HG03135 (cell line): Measurements from ENCODE around the gene DOCK2.
"Not testable (repeated sequence)": the region's sequence is repeated elsewhere in the genome, so short reads cannot be mapped to it uniquely, and the experiment has no call there.

ENCODE experiments used
- ATAC-seq: cut with Tn5 transposase; IDR thresholded peaks from one replicate; pipeline ENCODE4 v1.9.1; 2021; ENCODE audit warnings: mild to moderate bottlenecking, moderate library complexity; ENCODE audit not compliant: unreplicated experiment

Gene DOCK2

DNA sequence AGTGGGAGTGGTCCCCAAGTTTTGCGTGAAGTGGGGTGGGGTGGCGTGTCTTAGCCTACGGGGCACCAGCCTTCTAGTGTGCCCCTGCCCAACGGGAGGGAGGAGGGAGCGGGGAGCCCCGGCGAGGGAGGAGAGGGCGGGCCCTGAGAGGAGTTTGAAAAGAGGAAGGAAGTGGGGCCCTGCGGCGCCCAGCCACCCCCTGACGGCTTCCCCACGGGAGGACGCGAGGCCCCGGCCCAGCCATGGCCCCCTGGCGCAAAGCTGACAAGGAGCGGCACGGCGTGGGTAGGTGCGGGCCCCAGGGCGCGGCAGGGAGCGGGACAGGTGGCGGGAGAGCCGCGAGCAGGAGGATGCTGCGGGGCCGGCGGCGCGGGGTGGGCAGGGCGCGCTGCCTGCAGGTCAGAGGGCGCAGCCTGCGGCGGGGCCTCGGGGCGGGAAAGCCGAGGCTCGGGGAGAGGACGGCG, at the start of gene DOCK2:
Gene DOCK2 (plus strand): TSS at position 191 of the 464 bp plus-strand sequence. CDS start 52 bp downstream, at position 243.
- peak; percentile 89 for ATAC-seq

DNA sequence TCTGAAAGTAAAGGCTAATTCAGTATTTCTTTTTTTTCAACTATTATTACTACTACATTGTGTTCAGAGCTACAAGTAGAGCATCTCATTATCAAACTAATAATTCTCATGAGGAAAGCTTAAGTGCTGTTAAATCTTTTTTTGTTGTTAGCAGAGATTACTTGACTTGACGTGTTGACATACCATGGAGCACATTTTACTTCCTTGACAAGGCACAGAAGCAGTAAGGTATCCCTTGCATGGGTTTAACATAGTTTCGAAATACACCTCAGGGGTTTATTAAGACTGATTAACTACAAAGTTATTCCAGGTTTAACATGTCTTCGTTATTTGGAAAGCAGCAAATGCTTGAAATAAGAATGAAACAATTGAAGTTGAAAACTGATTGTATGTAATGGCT, 46.5 kb upstream of the DOCK2 start:
- no peak for ATAC-seq

DNA sequence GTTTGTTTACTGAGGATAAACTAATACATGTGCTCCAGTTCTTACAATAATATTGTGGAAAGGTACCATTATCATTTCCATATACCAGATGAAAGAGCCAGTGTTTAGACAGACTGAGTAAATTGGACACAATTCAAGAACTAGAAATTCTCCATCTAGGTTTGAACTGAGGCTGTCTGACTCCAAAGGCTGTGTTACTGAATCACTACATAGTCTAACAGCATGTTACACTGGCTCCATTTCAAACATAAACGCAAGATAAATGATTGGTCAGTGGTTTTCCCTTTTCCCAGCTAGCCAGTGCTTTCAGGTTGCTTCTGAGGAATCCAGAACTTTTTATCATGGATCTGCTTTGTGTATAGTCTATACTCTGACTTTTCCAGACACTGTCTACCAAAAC, 45.4 kb upstream of the DOCK2 start:
- no peak for ATAC-seq

DNA sequence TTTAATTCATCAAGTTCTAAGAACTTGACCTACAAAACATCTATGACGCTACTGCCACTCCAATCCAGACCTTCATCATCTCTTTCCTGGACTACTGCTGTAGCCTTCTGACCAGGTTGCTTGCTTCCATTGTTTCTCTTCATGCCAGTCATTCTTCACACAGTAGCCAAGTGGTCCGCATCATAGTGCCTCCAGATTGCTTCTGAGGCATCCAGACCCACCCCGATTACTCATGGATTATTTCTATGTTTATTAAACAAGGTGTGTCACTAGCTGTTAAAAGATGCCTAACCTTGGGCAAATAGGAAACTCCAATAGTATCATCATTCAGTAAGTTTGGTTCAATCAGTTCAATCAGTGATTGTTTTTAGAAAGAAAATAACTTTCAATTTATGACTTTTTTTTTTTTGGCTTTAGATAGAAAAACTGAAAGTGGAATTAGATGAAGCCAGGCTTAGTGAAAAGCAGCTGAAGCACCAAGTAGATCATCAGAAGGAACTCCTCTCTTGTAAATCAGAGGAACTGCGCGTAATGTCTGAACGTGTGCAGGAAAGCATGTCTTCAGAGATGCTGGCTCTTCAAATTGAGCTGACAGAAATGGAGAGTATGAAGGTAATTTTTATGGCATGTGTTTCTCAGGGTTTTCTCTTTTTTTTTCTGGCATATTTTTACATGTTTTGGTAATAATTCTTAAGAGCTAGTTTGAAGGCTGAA, 44.0 kb upstream of the DOCK2 start:
- no peak for ATAC-seq

DNA sequence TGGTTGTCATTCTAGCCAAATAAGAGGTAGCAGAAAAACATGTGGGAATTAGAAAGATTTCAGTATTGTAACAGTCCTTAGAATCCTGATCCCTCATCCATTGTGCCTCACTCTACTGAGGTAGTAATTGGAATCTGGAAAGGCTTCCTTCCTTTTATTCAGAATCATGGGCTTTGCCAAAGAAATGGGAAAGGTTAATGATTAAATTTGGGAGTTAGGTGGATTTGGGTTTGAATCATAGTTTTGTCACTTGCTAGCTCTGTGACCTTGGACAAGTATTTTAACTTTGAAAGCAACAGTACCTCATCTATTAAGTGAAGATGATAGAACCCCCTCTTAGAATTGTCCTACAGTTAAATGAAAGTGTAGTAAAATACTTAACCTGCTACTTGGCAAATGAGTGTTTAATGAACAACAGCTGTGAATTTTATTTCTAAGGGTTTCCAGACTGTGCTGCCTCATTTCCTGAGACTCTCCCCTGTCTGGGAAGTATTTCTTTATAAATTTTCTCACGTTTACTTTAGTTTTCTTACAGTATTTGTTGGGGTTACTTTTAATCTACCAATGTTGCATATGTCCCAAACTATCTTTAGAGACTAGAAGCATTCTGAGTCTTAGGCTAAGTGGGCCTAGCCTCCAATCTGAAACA, 41.8 kb upstream of the DOCK2 start:
- ATAC-seq = no peak

DNA sequence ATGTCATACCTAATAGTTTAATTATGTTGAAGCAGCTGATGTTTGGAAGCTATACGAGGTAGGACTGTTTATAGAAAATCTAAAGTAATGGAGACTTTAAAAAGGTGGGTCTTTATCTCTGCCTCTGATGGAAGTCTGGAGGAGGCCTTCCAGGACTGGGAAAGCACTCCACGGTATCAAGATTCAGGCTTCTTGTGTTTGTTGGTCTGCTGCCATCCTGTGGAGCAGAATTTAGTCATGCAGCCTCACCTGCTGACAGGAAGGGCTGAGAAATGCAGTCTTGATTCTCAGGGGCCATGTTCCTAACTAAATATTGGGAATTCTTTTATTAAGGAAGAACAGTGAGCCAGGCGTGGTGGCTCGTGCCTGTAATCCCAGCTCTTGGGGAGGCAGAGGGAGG, 37.6 kb upstream of the DOCK2 start:
- no peak for ATAC-seq

DNA sequence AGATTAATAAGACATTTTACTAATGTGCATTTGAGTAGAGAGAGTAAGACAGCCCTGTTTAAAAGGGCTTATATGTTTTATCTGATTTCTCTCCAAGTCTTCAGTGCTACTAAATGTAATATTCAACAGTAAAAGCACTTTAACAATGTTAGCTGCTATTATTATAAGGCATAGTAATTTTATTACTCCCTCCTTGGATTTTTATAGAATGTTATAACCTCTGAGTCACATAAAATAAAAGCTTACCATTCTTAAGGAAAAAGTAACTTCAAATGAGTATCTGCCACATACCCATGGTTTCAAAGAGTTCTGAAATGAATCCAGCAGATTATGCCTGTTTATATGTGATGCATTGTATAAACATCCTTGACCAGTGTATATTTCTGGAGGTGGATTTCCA, 34.5 kb upstream of the DOCK2 start:
- ATAC-seq = no peak

DNA sequence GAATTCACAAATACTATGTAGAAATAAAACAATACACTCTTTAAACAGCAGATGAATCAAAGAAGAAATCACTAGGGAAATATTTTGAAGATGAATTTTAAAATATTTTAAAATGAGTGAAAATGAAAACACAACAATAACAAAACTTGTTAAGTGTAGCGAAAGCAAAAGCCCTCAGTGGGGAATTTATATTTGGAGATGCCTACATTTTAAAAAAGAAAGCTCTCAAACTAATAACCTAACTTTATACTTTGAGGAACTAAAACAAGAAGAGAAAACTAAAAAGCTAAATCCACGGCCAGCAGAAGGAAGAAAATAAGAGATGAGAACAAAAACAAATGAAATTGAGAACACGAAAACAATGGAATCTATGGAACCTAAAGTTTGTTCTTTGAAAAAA, 30.8 kb upstream of the DOCK2 start:
- ATAC-seq = no peak

DNA sequence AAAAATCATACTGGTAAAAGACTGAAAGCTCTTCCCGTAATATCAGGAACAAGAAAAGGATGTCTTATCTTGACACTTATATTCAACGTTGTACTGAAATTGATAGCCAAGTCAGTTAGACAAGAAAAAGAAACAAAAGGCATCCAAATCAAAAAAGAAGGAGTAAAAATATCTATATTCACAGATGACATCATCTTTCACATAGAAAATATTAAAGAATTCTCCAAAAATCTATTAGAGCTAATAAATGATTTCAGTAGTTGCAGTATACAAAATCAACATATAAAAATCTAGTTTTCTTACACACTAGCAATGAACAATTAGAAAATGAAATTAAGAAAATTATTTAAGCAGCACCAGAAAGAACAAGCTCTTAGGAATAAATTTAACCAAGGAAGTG, 29.2 kb upstream of the DOCK2 start:
- no peak for ATAC-seq

DNA sequence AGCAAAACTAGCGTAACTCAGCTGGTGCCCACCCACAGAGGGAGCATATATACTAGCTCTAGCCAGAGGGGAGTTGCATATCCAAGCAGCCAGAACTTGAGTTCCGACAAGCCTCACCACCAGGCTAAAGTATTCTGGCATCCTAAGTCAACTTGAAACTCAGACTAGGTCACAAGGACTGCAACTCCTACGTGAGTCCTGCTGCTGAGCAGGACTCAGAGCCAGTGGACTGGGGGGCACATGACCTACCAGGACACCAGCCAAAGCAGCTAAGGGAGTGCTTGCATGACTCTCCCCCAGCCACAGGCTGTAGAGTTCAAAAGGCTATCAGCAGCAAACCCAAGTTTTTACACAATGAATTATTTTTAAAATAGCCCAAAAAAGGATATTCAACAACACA, 27.4 kb upstream of the DOCK2 start:
- ATAC-seq = no peak

DNA sequence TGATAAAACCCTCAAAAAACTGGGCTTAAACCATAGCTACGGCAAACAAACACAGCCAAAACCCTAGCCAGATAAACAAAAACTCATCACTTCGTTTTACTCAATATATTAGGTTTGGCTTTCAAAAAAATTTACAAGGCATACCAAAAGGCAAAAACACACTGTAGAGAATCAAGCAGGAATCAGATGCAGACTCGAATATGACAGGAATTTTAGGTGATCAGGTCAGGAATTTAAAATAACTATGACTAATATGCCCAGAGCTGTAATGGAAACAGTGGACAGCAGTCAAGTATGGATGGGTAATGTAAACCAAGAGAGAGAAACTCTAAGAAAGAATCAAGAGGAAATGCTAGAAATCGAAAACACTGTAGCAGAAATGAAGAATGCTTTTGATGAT, 26.5 kb upstream of the DOCK2 start:
- ATAC-seq = no peak

DNA sequence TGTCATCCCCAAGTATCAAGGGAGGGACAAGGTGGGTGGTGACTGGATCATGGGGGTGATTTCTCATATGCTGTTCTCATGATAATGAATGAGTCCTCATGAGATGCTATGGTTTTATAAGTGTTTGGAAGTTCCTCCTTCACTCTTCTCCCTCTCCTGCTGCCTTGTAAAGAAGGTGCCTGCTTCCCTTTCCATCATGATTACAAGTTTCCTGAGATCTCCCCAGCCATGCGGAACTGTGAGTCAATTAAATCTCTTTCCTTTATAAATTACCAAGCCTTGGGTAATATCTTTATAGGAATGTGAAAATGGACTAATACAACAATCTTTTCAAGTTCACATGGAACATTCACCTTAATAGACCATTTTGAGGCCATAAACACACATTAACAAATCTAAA, 21.5 kb upstream of the DOCK2 start:
- no peak for ATAC-seq

DNA sequence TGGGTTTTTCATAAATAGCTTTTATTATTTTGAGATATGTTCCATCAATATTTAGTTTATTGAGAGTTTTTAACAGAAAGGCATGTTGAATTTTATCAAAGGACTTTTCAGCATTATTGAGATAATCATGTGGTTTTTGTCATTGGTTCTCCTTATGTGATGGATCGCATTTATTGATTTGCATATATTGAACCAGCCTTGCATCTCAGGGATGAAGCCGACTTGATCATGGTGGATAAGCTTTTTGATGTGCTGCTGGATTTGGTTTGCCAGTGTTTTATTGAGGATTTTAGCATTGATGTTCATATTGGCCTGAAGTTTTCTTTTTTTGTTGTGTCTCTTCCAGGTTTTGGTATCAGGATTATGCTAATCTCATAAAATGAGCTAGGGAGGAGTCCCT, 12.8 kb upstream of the DOCK2 start:
- not testable (repeated sequence) for ATAC-seq

DNA sequence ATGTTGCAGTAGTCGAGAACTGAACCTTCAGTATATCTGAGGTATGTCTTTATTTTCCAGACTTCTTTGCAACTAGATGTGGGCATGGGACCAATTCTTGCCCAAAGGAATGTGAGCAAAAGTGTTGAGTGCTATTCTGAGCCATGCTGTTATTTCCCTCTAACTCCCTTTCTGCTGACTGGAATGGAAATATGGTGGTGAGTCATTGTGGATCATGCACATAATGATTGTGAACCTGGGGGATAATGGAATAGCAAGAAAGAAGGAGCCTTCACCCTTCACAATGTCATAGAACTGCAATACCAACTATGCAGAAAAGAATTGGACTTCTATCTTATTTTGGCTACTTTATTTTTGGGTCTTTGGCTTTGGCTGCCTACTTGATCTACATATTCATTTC, 10.3 kb upstream of the DOCK2 start:
- no peak for ATAC-seq

DNA sequence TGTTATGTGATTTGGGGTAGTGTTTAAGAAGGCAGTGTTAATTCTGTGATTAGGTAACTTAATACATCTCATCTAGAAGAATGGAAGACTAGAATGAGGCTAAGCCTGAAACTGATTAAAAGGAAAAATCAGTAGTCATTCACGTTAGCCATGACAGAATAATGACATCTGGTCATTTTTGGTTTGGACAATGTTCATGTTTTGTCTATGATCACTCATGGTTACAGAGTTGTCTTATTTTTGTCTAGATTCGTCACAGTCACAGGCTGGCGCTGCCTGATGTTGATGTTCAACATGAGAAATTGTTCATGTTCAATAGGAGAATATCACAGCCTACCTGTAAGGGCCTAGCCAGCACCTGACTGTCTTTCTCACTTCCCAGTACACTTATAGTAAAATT, 9.5 kb upstream of the DOCK2 start:
- ATAC-seq = no peak

DNA sequence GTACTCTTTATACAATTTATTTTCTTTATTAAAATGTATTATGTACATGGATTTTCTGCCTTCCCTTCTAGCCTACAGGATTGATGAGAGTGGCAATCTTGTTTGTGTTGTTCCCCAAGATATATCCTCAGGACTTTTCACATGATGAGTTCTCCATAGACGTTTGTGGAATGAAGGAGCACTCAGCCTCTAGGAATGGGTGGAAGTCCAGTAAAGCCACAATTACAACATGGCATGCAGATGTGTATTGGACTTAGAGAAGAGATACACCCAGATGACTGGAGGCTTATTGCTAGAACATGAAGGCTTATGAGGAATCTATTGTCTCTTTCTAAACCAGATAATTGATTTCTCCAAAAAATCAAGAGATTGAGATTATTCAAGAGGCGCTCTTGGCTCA, 8.2 kb upstream of the DOCK2 start:
- no peak for ATAC-seq

DNA sequence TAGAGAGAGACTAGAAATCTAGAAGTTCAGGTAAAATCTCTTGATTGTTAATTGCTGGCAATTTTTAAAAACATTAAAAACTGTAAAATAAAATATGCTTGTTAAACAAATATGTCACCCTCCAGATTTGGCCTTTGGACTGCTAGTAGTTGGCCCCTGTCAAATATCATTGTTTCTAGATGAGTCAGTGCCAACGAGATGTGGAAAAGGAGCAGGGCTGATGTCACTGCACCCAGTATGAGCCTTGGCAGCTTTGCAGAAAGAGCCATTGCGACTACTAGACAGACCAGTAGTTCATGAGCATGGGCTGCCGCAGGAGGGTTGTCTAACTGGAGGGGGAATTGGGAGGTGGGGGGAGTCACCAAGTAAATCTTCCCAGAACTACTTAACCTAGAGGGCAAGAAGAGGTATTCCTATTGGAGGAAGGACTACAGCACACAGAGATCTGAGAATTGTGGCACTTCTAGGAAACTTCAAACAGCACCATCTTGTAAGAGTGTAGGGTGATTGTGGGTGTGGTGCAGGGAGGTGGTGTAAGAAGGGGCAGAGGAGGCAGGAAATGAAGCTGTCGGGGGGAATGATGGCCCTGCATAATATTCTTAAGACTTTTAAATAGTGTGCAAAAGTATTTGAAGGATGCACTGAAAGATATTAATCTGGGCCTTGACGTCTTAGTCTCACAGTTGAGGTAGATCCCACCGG, 7.1 kb upstream of the DOCK2 start:
- ATAC-seq = no peak

DNA sequence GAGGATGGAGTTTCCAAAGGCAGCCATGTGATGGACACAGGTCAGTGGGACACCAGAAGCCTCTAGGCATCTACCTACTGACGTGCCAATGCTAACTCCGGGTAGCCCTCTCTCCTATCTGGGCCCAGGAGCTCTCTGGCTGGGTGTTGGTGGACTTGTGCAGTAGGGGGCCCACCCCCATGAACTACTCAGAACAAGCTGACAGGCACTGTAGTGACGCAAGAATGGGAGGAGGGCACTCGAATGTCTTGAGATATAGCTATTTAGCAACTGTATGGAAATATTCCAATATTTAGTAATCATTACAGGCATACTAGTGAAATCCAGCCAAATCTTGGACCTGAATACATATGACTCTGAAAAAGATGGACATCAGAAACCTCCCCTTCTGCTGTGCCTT, 5.7 kb upstream of the DOCK2 start:
- no peak for ATAC-seq

DNA sequence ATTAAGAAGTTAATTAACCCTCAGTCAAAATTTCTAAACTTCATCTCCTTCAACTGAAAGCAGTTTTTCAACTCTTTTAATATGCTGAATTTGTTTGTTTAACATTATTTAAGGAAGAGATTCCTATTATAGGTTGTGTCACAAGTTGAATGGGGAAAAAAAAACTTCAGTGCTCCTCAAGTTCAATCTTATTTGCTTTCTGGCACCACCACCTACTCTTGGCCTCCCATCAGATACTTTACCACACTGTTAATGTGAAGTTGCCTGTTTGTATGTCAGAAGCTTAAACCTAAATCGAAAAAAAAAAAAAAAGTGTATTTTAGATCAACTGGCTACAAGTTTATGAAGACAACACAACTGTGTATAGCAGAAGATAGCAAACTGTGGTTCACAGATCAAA, 4.1 kb upstream of the DOCK2 start:
- no peak for ATAC-seq

DNA sequence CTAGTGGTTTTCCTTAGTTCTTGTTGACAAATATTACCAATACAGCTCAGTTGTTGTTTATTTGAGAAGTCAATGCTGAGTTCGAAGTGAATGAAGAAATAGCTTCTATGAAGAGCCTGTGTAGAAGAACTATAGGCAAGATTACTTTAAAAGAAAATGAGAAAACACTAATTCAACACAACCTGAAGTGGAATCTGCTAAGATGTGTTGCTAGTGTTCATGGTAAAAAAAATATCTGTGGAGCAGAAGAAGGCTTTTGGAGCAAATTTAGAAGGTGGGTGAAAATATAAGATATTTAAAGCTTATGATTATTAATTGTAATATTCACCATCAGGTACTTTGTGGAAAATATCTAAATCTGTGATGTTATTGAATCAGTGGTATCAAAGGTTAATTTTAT, 2.5 kb upstream of the DOCK2 start:
- ATAC-seq = no peak

DNA sequence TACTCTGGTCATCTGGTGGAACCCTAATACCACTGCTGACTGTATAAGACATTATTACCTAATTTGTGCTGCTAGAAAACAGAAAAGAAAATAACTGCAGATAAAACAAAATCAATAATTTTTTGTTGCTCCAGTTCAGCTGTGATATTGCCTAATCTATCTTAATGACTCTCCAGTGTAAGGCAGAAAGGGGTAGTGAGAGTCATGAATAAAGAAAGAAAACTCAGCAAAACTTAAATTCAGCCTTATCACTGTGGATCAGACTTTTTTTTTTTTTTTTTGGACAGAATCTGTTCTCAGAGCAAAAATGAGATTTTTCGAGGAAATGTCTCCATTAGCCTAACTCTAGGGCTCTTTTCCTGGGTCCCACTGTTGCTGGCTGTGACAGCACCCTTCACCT, 1.1 kb upstream of the DOCK2 start:
- no peak for ATAC-seq

DNA sequence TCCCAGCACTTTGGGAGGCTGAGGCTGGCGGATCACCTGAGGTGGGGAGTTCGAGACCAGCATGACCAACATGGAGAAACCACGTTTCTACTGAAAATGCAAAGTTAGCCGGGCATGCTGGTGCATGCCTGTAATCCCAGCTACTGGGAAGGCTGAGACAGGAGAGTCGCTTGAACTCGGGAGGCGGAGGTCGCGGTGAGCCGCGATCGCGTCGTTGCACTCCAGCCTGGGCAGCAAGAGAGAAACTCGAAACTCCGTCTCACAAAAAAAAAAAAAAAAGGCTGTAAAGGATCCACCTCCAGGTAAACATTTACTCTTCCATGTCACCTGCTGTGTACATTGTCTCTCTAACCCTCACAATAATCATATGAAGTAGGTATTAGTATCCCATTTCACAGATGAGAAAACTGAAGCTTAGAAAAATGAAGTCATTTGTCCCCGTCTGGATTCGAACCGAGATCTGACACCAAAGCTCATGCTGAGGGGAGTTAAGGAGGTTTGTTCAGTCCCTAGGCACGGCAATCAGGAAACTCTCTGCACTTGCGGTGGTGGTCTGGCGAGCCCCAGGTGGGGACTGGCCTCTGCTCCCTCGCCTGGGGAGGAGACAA, 494 bp upstream of the DOCK2 start:
- no peak for ATAC-seq
